D721Med (cell line): Measurements from ENCODE around the gene SNX10.

Experiments
- DNase-seq: peaks from one replicate; pipeline ENCODE4 v3.0.0; 2011; ENCODE audit warnings: low spot score; ENCODE audit not compliant: insufficient read length
- FAIRE-seq: peaks from 2 replicates; lab custom pipeline; 2011; peaks lifted over from hg19 to GRCh38; lab: Jason Lieb, UNC
- TF ChIP-seq, protein P1 (sequence below): IDR thresholded peaks from 2 replicates; pipeline ENCODE4 v1.5.1; 2012; ENCODE audit warnings: mild to moderate bottlenecking, control low read depth; ENCODE audit not compliant: insufficient read depth; ENCODE audit errors: missing control alignments

The SNX10 gene

DNA sequence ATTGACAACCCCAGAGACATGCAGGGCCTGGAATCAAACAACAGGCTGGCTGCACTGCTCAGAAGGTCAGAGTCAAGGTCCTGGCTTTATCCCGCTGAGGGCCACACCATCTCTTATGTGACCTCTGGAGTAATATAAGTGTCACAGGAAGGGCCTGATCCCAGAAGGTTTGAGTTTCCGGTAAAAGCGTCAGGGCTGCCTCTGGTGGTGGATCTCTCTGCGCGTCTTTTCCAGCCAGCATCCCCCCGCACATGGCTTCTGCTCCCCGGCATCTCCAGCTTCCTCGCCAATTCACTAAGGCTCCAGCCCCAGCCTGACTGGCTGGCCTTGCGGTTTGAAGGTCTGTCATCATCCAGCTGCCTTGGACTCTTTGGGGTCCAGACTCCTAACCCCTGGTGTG, 54.2 kb downstream of the SNX10 start:
- DNase-seq: no peak

DNA sequence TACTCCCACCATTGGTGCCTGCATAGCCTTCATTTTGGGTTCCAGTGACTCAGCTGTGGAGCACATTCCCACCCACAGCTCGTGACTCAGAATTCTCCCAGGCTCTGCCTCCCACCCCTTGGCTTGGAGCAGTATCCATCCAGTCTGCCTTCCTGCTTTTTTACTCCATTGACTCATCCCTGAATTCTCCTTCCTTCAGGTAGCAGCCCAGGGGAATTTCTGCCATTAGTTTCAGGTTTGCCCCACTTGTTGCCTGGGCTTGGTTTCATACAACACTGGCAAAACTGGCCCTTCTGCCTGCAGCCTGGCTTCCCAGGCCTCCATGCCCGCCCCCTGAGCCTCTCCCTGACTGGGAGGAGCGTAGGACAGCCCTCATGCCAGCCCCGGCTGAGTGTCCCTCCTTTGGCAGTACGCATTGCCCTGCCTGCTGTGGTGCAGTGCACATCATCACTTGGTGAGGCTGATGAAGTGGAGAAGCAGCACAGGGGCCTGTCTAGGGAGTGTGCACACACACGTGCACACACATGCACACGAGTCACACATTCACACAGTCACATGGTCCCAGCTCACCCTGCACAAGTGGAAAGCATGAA, 55.0 kb downstream of the SNX10 start:
- TF ChIP-seq, protein P1, sequence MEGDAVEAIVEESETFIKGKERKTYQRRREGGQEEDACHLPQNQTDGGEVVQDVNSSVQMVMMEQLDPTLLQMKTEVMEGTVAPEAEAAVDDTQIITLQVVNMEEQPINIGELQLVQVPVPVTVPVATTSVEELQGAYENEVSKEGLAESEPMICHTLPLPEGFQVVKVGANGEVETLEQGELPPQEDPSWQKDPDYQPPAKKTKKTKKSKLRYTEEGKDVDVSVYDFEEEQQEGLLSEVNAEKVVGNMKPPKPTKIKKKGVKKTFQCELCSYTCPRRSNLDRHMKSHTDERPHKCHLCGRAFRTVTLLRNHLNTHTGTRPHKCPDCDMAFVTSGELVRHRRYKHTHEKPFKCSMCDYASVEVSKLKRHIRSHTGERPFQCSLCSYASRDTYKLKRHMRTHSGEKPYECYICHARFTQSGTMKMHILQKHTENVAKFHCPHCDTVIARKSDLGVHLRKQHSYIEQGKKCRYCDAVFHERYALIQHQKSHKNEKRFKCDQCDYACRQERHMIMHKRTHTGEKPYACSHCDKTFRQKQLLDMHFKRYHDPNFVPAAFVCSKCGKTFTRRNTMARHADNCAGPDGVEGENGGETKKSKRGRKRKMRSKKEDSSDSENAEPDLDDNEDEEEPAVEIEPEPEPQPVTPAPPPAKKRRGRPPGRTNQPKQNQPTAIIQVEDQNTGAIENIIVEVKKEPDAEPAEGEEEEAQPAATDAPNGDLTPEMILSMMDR: no peak
- DNase-seq (no peak), FAIRE-seq (no peak)

More for the DNA sequence above, 54.2 kb downstream of the SNX10 start:
- TF ChIP-seq, protein P1: no peak
- no peak for FAIRE-seq

- TF ChIP-seq, protein P1: no peak
- no peak for FAIRE-seq
These were observed 56.7 kb downstream of the SNX10 start for GRCh38 chr7:26348234-26348851.

DNA sequence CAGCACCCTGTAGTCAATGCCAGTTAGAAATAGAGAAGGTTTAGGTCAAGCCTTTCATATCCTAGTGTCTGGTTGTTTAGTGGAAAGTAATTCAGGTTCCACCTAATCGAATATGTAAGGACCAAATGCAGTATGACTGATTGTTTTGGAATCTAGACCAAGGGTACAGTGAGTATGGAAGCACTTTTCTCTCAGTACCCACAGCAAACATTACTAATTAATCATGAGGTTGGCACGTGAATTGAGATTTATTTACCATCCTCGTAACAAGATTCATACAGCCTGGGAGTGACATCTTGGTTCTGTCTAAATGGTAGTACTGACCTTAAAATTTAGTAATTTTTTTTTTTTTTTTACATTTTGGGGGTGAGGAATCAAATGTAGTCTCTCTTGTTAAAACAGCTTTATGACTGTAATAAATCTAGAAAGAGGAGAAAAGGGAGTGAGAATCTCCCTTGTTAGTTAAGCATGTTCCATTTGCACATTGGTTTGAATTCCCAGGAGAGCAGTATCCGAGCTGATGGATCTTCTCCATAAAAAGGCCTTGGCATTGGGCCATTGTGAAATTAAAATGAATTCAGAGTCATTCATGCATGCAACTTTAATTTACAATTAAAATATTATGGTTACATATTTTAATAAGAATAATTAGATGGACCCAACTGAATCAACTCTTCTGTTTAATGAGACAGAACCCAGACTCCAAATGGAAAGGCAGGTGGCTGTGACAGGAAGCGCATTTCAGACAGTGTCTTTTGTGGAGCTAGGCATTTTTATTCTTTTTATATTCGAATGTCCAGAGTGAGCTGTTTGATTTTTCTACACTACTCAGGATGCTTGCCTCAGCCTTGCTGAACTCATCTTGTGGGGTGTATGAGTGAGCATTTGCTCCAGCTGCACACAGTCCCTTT, 57.6 kb downstream of the SNX10 start:
- no peak for FAIRE-seq
- no peak for DNase-seq
- TF ChIP-seq, protein P1: no peak

More at GRCh38 chr7:26348234-26348851, 56.7 kb downstream of the SNX10 start:
- no peak for DNase-seq

GRCh38 chr7:26351171-26351570, 59.5 kb downstream of the SNX10 start:
- TF ChIP-seq, protein P1: no peak
- no peak for FAIRE-seq
- no peak for DNase-seq

DNA sequence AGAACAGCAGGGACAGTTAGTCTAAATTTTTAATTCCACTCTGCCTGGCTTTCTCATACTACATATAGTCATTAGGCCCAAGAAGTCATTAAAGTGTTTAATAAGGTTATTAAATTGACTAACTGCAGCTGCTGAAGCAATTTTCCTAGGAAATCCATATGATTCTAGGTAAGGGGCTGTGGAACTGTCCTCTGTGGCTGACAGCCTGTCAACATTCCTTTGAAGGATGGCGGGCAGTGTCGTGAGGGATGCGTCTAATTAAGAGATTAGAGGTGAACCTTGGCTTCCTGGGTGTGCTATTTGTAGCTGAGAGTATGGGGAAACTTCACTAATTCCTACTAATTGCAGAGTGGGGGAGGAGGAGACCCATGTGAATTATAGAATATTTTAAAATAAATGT, 64.6 kb downstream of the SNX10 start:
- TF ChIP-seq, protein P1: no peak
- no peak for DNase-seq
- no peak for FAIRE-seq
